GM23248 (cell line): Measurements from ENCODE around the gene CUZD1. TPM values are rescaled to one million over a fixed set of nuclear protein-coding genes. Genes with fewer than 3 reads are reported as not detected.

Experiments used
- DNase-seq: peaks from one replicate; pipeline ENCODE4 v3.0.0-alpha.2; 2015
- H2AFZ ChIP-seq: fragments of 200-600 bp; sonication (generic); 2 replicates; pipeline ENCODE4 v1.6.1; 2016; ENCODE audit warnings: antibody characterized with exemption
- H3F3A ChIP-seq: fragments of 200-600 bp; sonication (generic); 2 replicates; pipeline ENCODE4 v1.6.1; 2016; ENCODE audit warnings: mild to moderate bottlenecking, antibody characterized with exemption, mixed run types; ENCODE audit not compliant: insufficient read depth
- H3K27ac ChIP-seq: fragments of 200-600 bp; sonication (generic); 2 replicates; pipeline ENCODE4 v1.5.1; 2016; ENCODE audit warnings: mild to moderate bottlenecking
- H3K27me3 ChIP-seq: fragments of 200-600 bp; sonication (generic); replicated peaks from 2 replicates; pipeline ENCODE4 v1.6.1; 2016; ENCODE audit warnings: mild to moderate bottlenecking; ENCODE audit not compliant: insufficient read depth
- H3K36me3 ChIP-seq: fragments of 200-600 bp; sonication (generic); 2 replicates; pipeline ENCODE4 v1.6.1; 2016; ENCODE audit warnings: low read depth, mild to moderate bottlenecking
- H3K4me1 ChIP-seq: fragments of 200-600 bp; sonication (generic); 2 replicates; pipeline ENCODE4 v1.6.1; 2016; ENCODE audit warnings: mild to moderate bottlenecking; ENCODE audit not compliant: insufficient read depth
- H3K4me2 ChIP-seq: fragments of 200-600 bp; sonication (generic); one replicate; pipeline ENCODE4 v1.6.1; 2016; ENCODE audit warnings: mild to moderate bottlenecking; ENCODE audit not compliant: unreplicated experiment
- H3K4me3 ChIP-seq: fragments of 200-600 bp; sonication (generic); 2 replicates; pipeline ENCODE4 v1.5.1; 2016; ENCODE audit warnings: mild to moderate bottlenecking
- H3K79me2 ChIP-seq: fragments of 200-600 bp; sonication (generic); 2 replicates; pipeline ENCODE4 v1.6.1; 2016; ENCODE audit warnings: mild to moderate bottlenecking; ENCODE audit not compliant: insufficient read depth
- H3K9ac ChIP-seq: fragments of 200-600 bp; sonication (generic); 2 replicates; pipeline ENCODE4 v1.6.1; 2016; ENCODE audit warnings: mild to moderate bottlenecking
- H3K9me2 ChIP-seq: fragments of 200-600 bp; sonication (generic); 2 replicates; pipeline ENCODE4 v1.6.1; 2016; ENCODE audit warnings: mixed run types, mild to moderate bottlenecking, moderate library complexity; ENCODE audit not compliant: insufficient read depth
- H3K9me3 ChIP-seq: fragments of 200-600 bp; sonication (generic); one replicate; pipeline ENCODE4 v1.6.1; 2017; ENCODE audit warnings: low read depth
- H4K20me1 ChIP-seq: fragments of 200-600 bp; sonication (generic); 2 replicates; pipeline ENCODE4 v1.6.0; 2016; ENCODE audit not compliant: insufficient read depth
- EZH2 ChIP-seq: fragments of 200-600 bp; sonication (generic); IDR thresholded peaks from 2 replicates; pipeline ENCODE4 v1.6.1; 2018; ENCODE audit warnings: antibody characterized with exemption, mild to moderate bottlenecking; ENCODE audit not compliant: insufficient read depth, poor library complexity, severe bottlenecking
- EZH2phosphoT487 ChIP-seq: fragments of 200-600 bp; sonication (generic); IDR thresholded peaks from 2 replicates; pipeline ENCODE4 v1.6.1; 2018; ENCODE audit warnings: antibody characterized with exemption, moderate library complexity, mild to moderate bottlenecking, low read depth; ENCODE audit not compliant: insufficient read depth
- WGBS, 2 experiments: methylation state at CpG; one replicate each; pipeline ENCODE4 v1.1.6; 2015 to 2017; ENCODE audit warnings: low lambda C conversion rate in 2 of 2, low coverage in 1 of 2; ENCODE audit errors: missing lambda C conversion rate in 2 of 2; 5-methylcytosine and 5-hydroxymethylcytosine counted together
- in situ Hi-C: fragments of 300-500 bp; cut with MboI; formaldehyde crosslinking; loops from 2 replicates; pipeline ENCODE4 v1.15.0; 2020
- polyA plus RNA-seq: library from polyadenylated mRNA; unstranded; fragments of >200 nt; fragmentation: Nextera tagmentation; extraction: Ambion mirVana; gene quantifications from 2 replicates; pipeline ENCODE4 v1.2.1, GENCODE V29; 2016
- total RNA-seq: library from RNA; depleted of rRNA; stranded (reverse); fragments of >200 nt; shearing (Covaris generic); gene quantifications from 2 replicates; pipeline ENCODE4 v1.2.3, GENCODE V29; 2014

CUZD1 gene
- total and polyA plus RNA-seq, 2 experiments from 2014 or later = 0.11 to 0.31 TPM

- Histone ChIP-seq H2AFZ (no peak overlapping the region), H3K27me3 (peaks cover 8% of the 10 kb centered on the region; the same call in 1 of the 2 replicates), H3K4me3 (no peak overlapping the region), H3K9me2 (no peaks in the 10 kb centered on the region), H3K4me1 (no peaks in the 10 kb centered on the region), H4K20me1 (no peaks in the 10 kb centered on the region), H3K79me2 (no peaks in the 10 kb centered on the region), H3K9ac (no peak overlapping the region), H3K4me2 (no peak overlapping the region), H3F3A (no peaks in the 10 kb centered on the region), H3K9me3 (no peaks in the 10 kb centered on the region), H3K36me3 (no peaks in the 10 kb centered on the region), H3K27ac (no peak overlapping the region)
- no peak for DNase-seq
- TF ChIP-seq EZH2 (no peak), EZH2phosphoT487 (no peak)
- WGBS, 2 experiments = 35 to 40% methylated on average over 2 of the region's 2 CpGs
- in situ Hi-C loops = no loop called here
These were observed 31.2 kb downstream of the CUZD1 start for GRCh38 chr10:122814493-122814892.

GRCh38 chr10:122812751-122813150 lies 32.9 kb downstream of the CUZD1 start:
- no peaks in the 10 kb centered on the region for H3K4me1 ChIP-seq
- no peak overlapping the region for H3K4me3 ChIP-seq
- H3K9me3 ChIP-seq = no peaks in the 10 kb centered on the region
- WGBS, 2 experiments = 20 to 23% methylated on average over 4 of the region's 4 CpGs
- in situ Hi-C loops = no loop called here
- H4K20me1 ChIP-seq = no peaks in the 10 kb centered on the region
- H2AFZ ChIP-seq = no peak overlapping the region
- no peaks in the 10 kb centered on the region for H3F3A ChIP-seq
- no peak overlapping the region for H3K27ac ChIP-seq
- no peaks in the 10 kb centered on the region for H3K79me2 ChIP-seq
- H3K9ac ChIP-seq = no peak overlapping the region
- no peak for DNase-seq
- TF ChIP-seq EZH2 (no peak), EZH2phosphoT487 (no peak)
- H3K4me2 ChIP-seq = no peak overlapping the region
- peaks cover 3% of the 10 kb centered on the region; the same call in 1 of the 2 replicates for H3K27me3 ChIP-seq
- H3K9me2 ChIP-seq = no peaks in the 10 kb centered on the region
- H3K36me3 ChIP-seq = no peaks in the 10 kb centered on the region

- Histone ChIP-seq H3K4me3 (no peak overlapping the region), H4K20me1 (no peaks in the 10 kb centered on the region), H3K27ac (no peak overlapping the region), H3K4me1 (no peaks in the 10 kb centered on the region), H3K27me3 (no peaks in the 10 kb centered on the region), H3K36me3 (no peaks in the 10 kb centered on the region), H3K4me2 (no peak overlapping the region), H3K9ac (no peak overlapping the region), H3K79me2 (no peaks in the 10 kb centered on the region), H3K9me3 (no peaks in the 10 kb centered on the region), H3K9me2 (no peaks in the 10 kb centered on the region), H3F3A (no peaks in the 10 kb centered on the region), H2AFZ (no peak overlapping the region)
- TF ChIP-seq EZH2 (no peak), EZH2phosphoT487 (no peak)
- 50 to 59% methylated on average over 6 to 7 of the region's 7 CpGs for WGBS, 2 experiments
- no peak for DNase-seq
- in situ Hi-C loops = no loop called here
These were observed 43.4 kb downstream of the CUZD1 start for GRCh38 chr10:122802282-122802681.

GRCh38 chr10:122798704-122799231 lies 46.9 kb downstream of the CUZD1 start:
- Histone ChIP-seq H3K79me2 (no peaks in the 10 kb centered on the region), H3F3A (no peaks in the 10 kb centered on the region), H3K9ac (no peak overlapping the region), H3K4me2 (no peak overlapping the region), H3K27ac (no peak overlapping the region), H3K27me3 (no peaks in the 10 kb centered on the region), H3K36me3 (no peaks in the 10 kb centered on the region), H4K20me1 (no peaks in the 10 kb centered on the region), H3K4me1 (no peaks in the 10 kb centered on the region), H3K9me3 (no peaks in the 10 kb centered on the region), H3K9me2 (peaks cover 4% of the 10 kb centered on the region; the same call in 1 of the 2 replicates), H3K4me3 (no peak overlapping the region), H2AFZ (no peak overlapping the region)
- no peak for DNase-seq
- WGBS, 2 experiments = 41 to 53% methylated on average over 11 to 12 of the region's 12 CpGs
- TF ChIP-seq EZH2 (no peak), EZH2phosphoT487 (no peak)
- in situ Hi-C loops = no loop called here
